Trophoblast cell (in vitro differentiated cells and primary cell): ENCODE data around the gene ARHGDIG.
"Not testable (repeated sequence)": the region's sequence is repeated elsewhere in the genome, so short reads cannot be mapped to it uniquely, and the experiment has no call there.

ENCODE experiments used
- DNase-seq, 2 donors: peaks; one replicate each; pipeline ENCODE4 v3.0.0-alpha.2; 2016
- H2AFZ ChIP-seq: 2 replicates; pipeline ENCODE4 v1.6.1; 2013; ENCODE audit warnings: low read length, moderate library complexity, mild to moderate bottlenecking; ENCODE audit not compliant: insufficient read depth, poor library complexity
- H2AK5ac ChIP-seq: 2 replicates; pipeline ENCODE4 v1.6.1; 2013; ENCODE audit warnings: mild to moderate bottlenecking, low read length
- H2BK120ac ChIP-seq: 2 replicates; pipeline ENCODE4 v1.6.1; 2013; ENCODE audit warnings: low read length, mild to moderate bottlenecking, moderate library complexity; ENCODE audit not compliant: insufficient read depth, poor library complexity
- H2BK12ac ChIP-seq: 2 replicates; pipeline ENCODE4 v1.6.1; 2013; ENCODE audit warnings: mild to moderate bottlenecking, low read length, moderate library complexity
- H2BK5ac ChIP-seq: 2 replicates; pipeline ENCODE4 v1.6.1; 2013; ENCODE audit warnings: low read length, low read depth, moderate library complexity, mild to moderate bottlenecking; ENCODE audit not compliant: poor library complexity
- H3K14ac ChIP-seq: 2 replicates; pipeline ENCODE4 v1.6.1; 2013; ENCODE audit warnings: mild to moderate bottlenecking, low read length
- H3K18ac ChIP-seq: 2 replicates; pipeline ENCODE4 v1.6.1; 2013; ENCODE audit warnings: mild to moderate bottlenecking, low read length
- H3K23ac ChIP-seq: 2 replicates; pipeline ENCODE4 v1.6.1; 2013; ENCODE audit warnings: low read length
- H3K27ac ChIP-seq: 2 replicates; pipeline ENCODE4 v1.5.1; 2013; ENCODE audit warnings: low read depth, mild to moderate bottlenecking, inconsistent platforms, low read length, moderate library complexity
- H3K27me3 ChIP-seq: 2 replicates; pipeline ENCODE4 v1.6.1; 2013; ENCODE audit warnings: inconsistent platforms, mild to moderate bottlenecking, low read length, moderate library complexity; ENCODE audit not compliant: insufficient read depth
- H3K36me3 ChIP-seq, 2 experiments: 1 replicate in 1 of 2; 2 replicates in 1 of 2; pipeline ENCODE4 v1.6.1; 2013; ENCODE audit warnings: low read length in 2 of 2, mild to moderate bottlenecking in 2 of 2, moderate library complexity in 1 of 2; ENCODE audit not compliant: insufficient read depth in 2 of 2, control insufficient read depth in 1 of 2
- H3K4ac ChIP-seq: 2 replicates; pipeline ENCODE4 v1.6.1; 2013; ENCODE audit warnings: low read depth, mild to moderate bottlenecking, low read length, moderate library complexity
- H3K4me1 ChIP-seq, 2 experiments: 1 replicate in 1 of 2; 2 replicates in 1 of 2; pipeline ENCODE4 v1.6.1; 2013; ENCODE audit warnings: low read length in 2 of 2, mild to moderate bottlenecking in 2 of 2, moderate library complexity in 1 of 2; ENCODE audit not compliant: insufficient read depth in 2 of 2, control insufficient read depth in 1 of 2
- H3K4me2 ChIP-seq: 2 replicates; pipeline ENCODE4 v1.6.1; 2013; ENCODE audit warnings: inconsistent platforms, mild to moderate bottlenecking, low read length, moderate library complexity
- H3K4me3 ChIP-seq: 2 replicates; pipeline ENCODE4 v1.5.1; 2013; ENCODE audit warnings: mild to moderate bottlenecking, low read depth, low read length, inconsistent platforms
- H3K79me1 ChIP-seq: one replicate; pipeline ENCODE4 v1.6.1; 2013; ENCODE audit warnings: low read length
- H3K79me2 ChIP-seq: 2 replicates; pipeline ENCODE4 v1.6.1; 2013; ENCODE audit warnings: low read length, mild to moderate bottlenecking; ENCODE audit not compliant: control insufficient read depth, insufficient read depth, poor library complexity
- H3K9ac ChIP-seq: 2 replicates; pipeline ENCODE4 v1.6.1; 2013; ENCODE audit warnings: mild to moderate bottlenecking, low read length
- H3K9me3 ChIP-seq: 2 replicates; pipeline ENCODE4 v1.6.1; 2013; ENCODE audit warnings: low read depth, mild to moderate bottlenecking, control low read depth, inconsistent platforms, low read length; ENCODE audit not compliant: insufficient read depth
- H4K12ac ChIP-seq: 2 replicates; pipeline ENCODE4 v1.6.1; 2013; ENCODE audit warnings: low read depth, mild to moderate bottlenecking, low read length, moderate library complexity
- H4K8ac ChIP-seq: 2 replicates; pipeline ENCODE4 v1.6.1; 2013; ENCODE audit warnings: low read depth, mild to moderate bottlenecking, low read length, moderate library complexity
- H4K91ac ChIP-seq: one replicate; pipeline ENCODE4 v1.6.1; 2013; ENCODE audit warnings: low read depth, mild to moderate bottlenecking, low read length, moderate library complexity
- WGBS: extraction: QIAGEN DNeasy Blood & Tissue Kit; methylation state at CpG from one replicate; pipeline ENCODE4 v1.1.7; 2013; ENCODE audit warnings: missing lambda C conversion rate; ENCODE audit not compliant: insufficient read length, insufficient coverage; ENCODE audit errors: extremely low coverage; 5-methylcytosine and 5-hydroxymethylcytosine counted together

ARHGDIG gene

GRCh38 chr16:254461-254860 is 25.9 kb upstream of the ARHGDIG start:
- H3K4me2 ChIP-seq = no peak overlapping the region
- WGBS = no CpG with 5 or more reads among the region's 25 CpGs
- H3K79me2 ChIP-seq = no peaks in the 10 kb centered on the region
- no peak overlapping the region for H2BK120ac ChIP-seq
- H3K4me1 ChIP-seq = peaks cover 0 to 3% of the 10 kb centered on the region in 2 experiments
- H2BK5ac ChIP-seq = no peak overlapping the region
- no peak overlapping the region for H4K12ac ChIP-seq
- no peaks in the 10 kb centered on the region for H3K9me3 ChIP-seq
- no peak overlapping the region for H2AFZ ChIP-seq
- H3K4ac ChIP-seq = no peak overlapping the region
- H3K27ac ChIP-seq = no peak overlapping the region
- no peak overlapping the region for H3K23ac ChIP-seq
- no peak overlapping the region for H4K91ac ChIP-seq
- H3K79me1 ChIP-seq = no peaks in the 10 kb centered on the region
- H3K36me3 ChIP-seq = peaks cover 9 to 12% of the 10 kb centered on the region in 2 experiments
- H3K27me3 ChIP-seq = no peaks in the 10 kb centered on the region
- no peak overlapping the region for H3K14ac ChIP-seq
- H3K4me3 ChIP-seq = no peak overlapping the region
- H2BK12ac ChIP-seq = no peak overlapping the region
- no peak overlapping the region for H3K9ac ChIP-seq
- no peak overlapping the region for H3K18ac ChIP-seq
- H2AK5ac ChIP-seq = no peak overlapping the region
- H4K8ac ChIP-seq = no peak overlapping the region
- no peak for DNase-seq

GRCh38 chr16:255183-255582 is 25.2 kb upstream of the ARHGDIG start:
- H2AFZ ChIP-seq = no peak overlapping the region
- no peaks in the 10 kb centered on the region for H3K27me3 ChIP-seq
- H3K27ac ChIP-seq = no peak overlapping the region
- H3K18ac ChIP-seq = no peak overlapping the region
- H3K79me2 ChIP-seq = no peaks in the 10 kb centered on the region
- H3K4ac ChIP-seq = no peak overlapping the region
- H3K9ac ChIP-seq = no peak overlapping the region
- H3K79me1 ChIP-seq = no peaks in the 10 kb centered on the region
- no peak overlapping the region for H2BK12ac ChIP-seq
- no peak overlapping the region for H4K8ac ChIP-seq
- H3K36me3 ChIP-seq = peaks cover 14 to 17% of the 10 kb centered on the region in 2 experiments
- no peaks in the 10 kb centered on the region for H3K9me3 ChIP-seq
- DNase-seq = no peak
- no peak overlapping the region for H2BK120ac ChIP-seq
- H2BK5ac ChIP-seq = no peak overlapping the region
- no CpG with 5 or more reads among the region's 6 CpGs for WGBS
- H3K4me3 ChIP-seq = no peak overlapping the region
- H4K12ac ChIP-seq = no peak overlapping the region
- no peak overlapping the region for H4K91ac ChIP-seq
- H2AK5ac ChIP-seq = no peak overlapping the region
- no peak overlapping the region for H3K14ac ChIP-seq
- H3K23ac ChIP-seq = no peak overlapping the region
- H3K4me2 ChIP-seq = no peak overlapping the region
- peaks cover 0 to 1% of the 10 kb centered on the region in 2 experiments for H3K4me1 ChIP-seq

GRCh38 chr16:258091-258490 is 22.3 kb upstream of the ARHGDIG start:
- not testable (repeated sequence) for H2BK12ac ChIP-seq, H2AK5ac ChIP-seq, H3K18ac ChIP-seq, H3K4me2 ChIP-seq, H3K4me3 ChIP-seq, H3K4ac ChIP-seq, DNase-seq, H3K9me3 ChIP-seq, H4K91ac ChIP-seq, H3K27ac ChIP-seq, H2BK5ac ChIP-seq, H2BK120ac ChIP-seq, H3K79me2 ChIP-seq, H3K9ac ChIP-seq, H4K12ac ChIP-seq, H3K4me1 ChIP-seq, H3K23ac ChIP-seq, H2AFZ ChIP-seq, H3K27me3 ChIP-seq, H3K79me1 ChIP-seq, H3K14ac ChIP-seq, H4K8ac ChIP-seq
- WGBS = no CpG with 5 or more reads among the region's 13 CpGs
- peaks cover 35% of the 10 kb centered on the region in 2 experiments for H3K36me3 ChIP-seq

GRCh38 chr16:259226-259625 is 21.2 kb upstream of the ARHGDIG start:
- no peak overlapping the region for H2AFZ ChIP-seq
- no peaks in the 10 kb centered on the region for H3K27me3 ChIP-seq
- H2BK120ac ChIP-seq = no peak overlapping the region
- H4K12ac ChIP-seq = no peak overlapping the region
- H3K14ac ChIP-seq = no peak overlapping the region
- H3K23ac ChIP-seq = no peak overlapping the region
- H3K4me2 ChIP-seq = no peak overlapping the region
- peaks cover 46 to 47% of the 10 kb centered on the region in 2 experiments for H3K36me3 ChIP-seq
- H3K4me3 ChIP-seq = no peak overlapping the region
- no peak overlapping the region for H3K9ac ChIP-seq
- no peak overlapping the region for H3K4ac ChIP-seq
- no peak overlapping the region for H3K27ac ChIP-seq
- no peak overlapping the region for H3K18ac ChIP-seq
- no peaks in the 10 kb centered on the region for H3K79me2 ChIP-seq
- H2BK12ac ChIP-seq = no peak overlapping the region
- H2BK5ac ChIP-seq = no peak overlapping the region
- H3K4me1 ChIP-seq = no peaks in the 10 kb centered on the region
- H3K9me3 ChIP-seq = no peaks in the 10 kb centered on the region
- H4K8ac ChIP-seq = no peak overlapping the region
- no CpG with 5 or more reads among the region's 10 CpGs for WGBS
- no peak overlapping the region for H2AK5ac ChIP-seq
- DNase-seq = no peak
- no peaks in the 10 kb centered on the region for H3K79me1 ChIP-seq
- no peak overlapping the region for H4K91ac ChIP-seq
